Testis (tissue), 2 donors: ENCODE results near the gene IGFBPL1.

Source experiments
- POLR2A ChIP-seq: fragments of 450-650 bp; IDR thresholded peaks from one replicate; pipeline ENCODE4 v1.6.1; 2017; ENCODE audit warnings: antibody characterized with exemption, mild to moderate bottlenecking, moderate library complexity
- TF ChIP-seq, protein P1 (sequence below), 3 experiments: fragments of 450-650 bp in 2 of 3; fragments of 200-600 bp in 1 of 3; sonication (generic) in 1 of 3; IDR thresholded peaks; one replicate each; pipeline ENCODE4 v1.5.1; 2016 to 2019; ENCODE audit warnings: antibody characterized with exemption in 3 of 3, mild to moderate bottlenecking in 2 of 3, moderate library complexity in 1 of 3

DNA sequence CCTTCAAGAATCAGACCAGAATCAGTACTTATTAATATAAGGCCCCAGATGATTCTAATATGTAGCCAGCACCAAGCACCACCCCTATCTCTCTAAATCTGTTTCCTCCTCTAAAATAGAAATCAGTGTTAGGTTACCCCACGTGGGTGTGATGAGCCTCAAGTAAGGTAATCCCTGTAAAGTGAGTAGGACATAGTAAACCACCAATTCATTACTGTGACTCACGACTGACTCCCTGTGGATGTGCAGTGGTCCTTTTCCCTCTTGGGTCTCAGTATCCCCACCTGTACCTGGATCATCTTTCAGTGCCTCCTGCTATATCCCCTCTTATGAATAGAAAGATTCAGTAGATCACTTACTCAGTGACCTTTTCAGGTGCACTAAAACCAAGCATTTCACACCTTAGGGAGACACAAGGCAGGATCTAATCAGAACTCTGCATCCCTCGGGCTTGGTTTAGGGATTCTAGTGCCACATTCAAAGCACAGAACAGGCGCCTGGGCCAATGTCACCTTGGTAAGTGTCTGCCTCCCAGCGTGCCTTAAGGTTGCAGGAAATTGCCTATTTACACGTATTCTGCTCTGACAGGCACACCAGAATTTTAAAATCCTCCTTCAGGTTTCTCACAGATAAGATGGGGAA lies 43.9 kb downstream of the IGFBPL1 start:
- TF ChIP-seq POLR2A = no peak
- TF ChIP-seq, protein P1, sequence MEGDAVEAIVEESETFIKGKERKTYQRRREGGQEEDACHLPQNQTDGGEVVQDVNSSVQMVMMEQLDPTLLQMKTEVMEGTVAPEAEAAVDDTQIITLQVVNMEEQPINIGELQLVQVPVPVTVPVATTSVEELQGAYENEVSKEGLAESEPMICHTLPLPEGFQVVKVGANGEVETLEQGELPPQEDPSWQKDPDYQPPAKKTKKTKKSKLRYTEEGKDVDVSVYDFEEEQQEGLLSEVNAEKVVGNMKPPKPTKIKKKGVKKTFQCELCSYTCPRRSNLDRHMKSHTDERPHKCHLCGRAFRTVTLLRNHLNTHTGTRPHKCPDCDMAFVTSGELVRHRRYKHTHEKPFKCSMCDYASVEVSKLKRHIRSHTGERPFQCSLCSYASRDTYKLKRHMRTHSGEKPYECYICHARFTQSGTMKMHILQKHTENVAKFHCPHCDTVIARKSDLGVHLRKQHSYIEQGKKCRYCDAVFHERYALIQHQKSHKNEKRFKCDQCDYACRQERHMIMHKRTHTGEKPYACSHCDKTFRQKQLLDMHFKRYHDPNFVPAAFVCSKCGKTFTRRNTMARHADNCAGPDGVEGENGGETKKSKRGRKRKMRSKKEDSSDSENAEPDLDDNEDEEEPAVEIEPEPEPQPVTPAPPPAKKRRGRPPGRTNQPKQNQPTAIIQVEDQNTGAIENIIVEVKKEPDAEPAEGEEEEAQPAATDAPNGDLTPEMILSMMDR (IDR thresholded peaks at IDR 0.05) = no peak
